H1 (cell line): ENCODE measurements around the gene RIMS1. TPM values are rescaled to one million over a fixed set of nuclear protein-coding genes. Genes with fewer than 3 reads are reported as not detected.

Experiments used
- CTCF ChIA-PET: fragments of 300-600 bp; sonication (Branson Sonifier 250); formaldehyde crosslinking; loops from one replicate; lab custom pipeline; 2021; ENCODE audit not compliant: partially characterized antibody; lab: Charles Lee
- POLR2A ChIA-PET: fragments of 300-600 bp; sonication (Branson Sonifier 250); formaldehyde crosslinking; loops from one replicate; lab custom pipeline; 2021; ENCODE audit warnings: inconsistent platforms; ENCODE audit not compliant: partially characterized antibody; lab: Charles Lee
- DNase-seq, 2 experiments: peaks; one replicate each; pipeline versions ENCODE4 v3.0.0 to v3.0.0-alpha.2; 2010 to 2022; ENCODE audit warnings: low spot score in 2 of 2, low read depth in 1 of 2, mixed read lengths in 1 of 2
- FAIRE-seq: peaks from 2 replicates; lab custom pipeline; 2011; peaks lifted over from hg19 to GRCh38; lab: Jason Lieb, UNC
- H2AFZ ChIP-seq: 2 replicates; pipeline ENCODE4 v1.8.1; 2012; ENCODE audit warnings: low read length, inconsistent platforms
- H2AK5ac ChIP-seq: 2 replicates; pipeline ENCODE4 v1.6.1; 2013; ENCODE audit warnings: low read depth, low read length
- H2BK120ac ChIP-seq: replicated peaks from 2 replicates; pipeline ENCODE3; 2013; ENCODE audit warnings: low read depth, low read length, inconsistent platforms
- H2BK12ac ChIP-seq: 2 replicates; pipeline ENCODE4 v1.6.1; 2013; ENCODE audit warnings: low read depth, low read length
- H2BK15ac ChIP-seq: 2 replicates; pipeline ENCODE4 v1.6.1; 2013; ENCODE audit warnings: low read length
- H2BK20ac ChIP-seq: 2 replicates; pipeline ENCODE4 v1.6.1; 2013; ENCODE audit warnings: low read length
- H2BK5ac ChIP-seq: 2 replicates; pipeline ENCODE4 v1.6.1; 2013; ENCODE audit warnings: low read depth, low read length
- H3K14ac ChIP-seq: 2 replicates; pipeline ENCODE4 v1.6.1; 2013; ENCODE audit warnings: inconsistent platforms; ENCODE audit not compliant: insufficient read length
- H3K18ac ChIP-seq: 2 replicates; pipeline ENCODE4 v1.6.1; 2013; ENCODE audit warnings: low read length; ENCODE audit errors: extremely low read depth
- H3K23ac ChIP-seq: 2 replicates; pipeline ENCODE4 v1.6.1; 2013; ENCODE audit warnings: inconsistent platforms; ENCODE audit not compliant: insufficient read length
- H3K23me2 ChIP-seq: 2 replicates; pipeline ENCODE4 v1.6.1; 2013; ENCODE audit warnings: low read depth, low read length
- H3K27ac ChIP-seq: 2 replicates; pipeline ENCODE4 v1.6.1; 2011; ENCODE audit warnings: low read depth, low read length, inconsistent platforms
- H3K27me3 ChIP-seq, 4 experiments: replicated peaks in 1 of 4; 1 replicate in 1 of 4; 2 replicates in 3 of 4; pipeline versions ENCODE4 v1.6.1 to v1.8.1; 2011 to 2013; ENCODE audit warnings: low read length in 3 of 4, mild to moderate bottlenecking in 3 of 4, inconsistent platforms in 2 of 4, mixed read lengths in 2 of 4, moderate library complexity in 1 of 4; ENCODE audit not compliant: control insufficient read depth in 3 of 4, insufficient read depth in 3 of 4; ENCODE audit errors: extremely low read depth in 1 of 4
- H3K36me3 ChIP-seq, 4 experiments: 2 replicates each; pipeline versions ENCODE4 v1.6.1 to v1.8.1; 2011 to 2013; ENCODE audit warnings: mild to moderate bottlenecking in 4 of 4, low read length in 3 of 4, moderate library complexity in 2 of 4, control low read depth in 1 of 4, inconsistent platforms in 1 of 4; ENCODE audit not compliant: insufficient read depth in 4 of 4, control insufficient read depth in 2 of 4
- H3K4ac ChIP-seq: replicated peaks from 2 replicates; pipeline ENCODE3; 2013; ENCODE audit warnings: low read length, low read depth, mixed read lengths, inconsistent platforms; ENCODE audit not compliant: insufficient read length
- H3K4me1 ChIP-seq, 4 experiments: replicated peaks in 1 of 4; 1 replicate in 1 of 4; 2 replicates in 3 of 4; pipeline versions ENCODE4 v1.6.1 to v1.8.1; 2011 to 2013; ENCODE audit warnings: low read length in 3 of 4, inconsistent platforms in 2 of 4, mixed read lengths in 1 of 4; ENCODE audit not compliant: insufficient read depth in 4 of 4, control insufficient read depth in 3 of 4
- H3K4me2 ChIP-seq, 2 experiments: 2 replicates each; pipeline versions ENCODE4 v1.6.1 to v1.8.1; 2011 to 2013; ENCODE audit warnings: low read depth in 2 of 2, low read length in 2 of 2, control low read depth in 1 of 2, inconsistent platforms in 1 of 2, mild to moderate bottlenecking in 1 of 2; ENCODE audit not compliant: insufficient read depth in 1 of 2
- H3K4me3 ChIP-seq, 4 experiments: fragments of 200-600, 300-600 bp in 1 of 4; sonication (generic), shearing (Covaris generic), sonication (Bioruptor Twin) in 1 of 4; 2 replicates each; pipeline versions ENCODE4 v1.5.1 to v1.8.1; 2011 to 2016; ENCODE audit warnings: low read length in 4 of 4, low read depth in 3 of 4, control low read depth in 2 of 4, inconsistent platforms in 2 of 4, mild to moderate bottlenecking in 2 of 4, mixed read lengths in 1 of 4, moderate library complexity in 1 of 4; ENCODE audit not compliant: insufficient read depth in 2 of 4; ENCODE audit errors: extremely low read depth in 1 of 4
- H3K56ac ChIP-seq: replicated peaks from 2 replicates; pipeline ENCODE3; 2013; ENCODE audit warnings: low read depth, mild to moderate bottlenecking, mixed read lengths, low read length, inconsistent platforms; ENCODE audit not compliant: insufficient read length
- H3K79me1 ChIP-seq: 2 replicates; pipeline ENCODE4 v1.6.1; 2013; ENCODE audit warnings: low read depth, low read length, control low read depth
- H3K79me2 ChIP-seq, 2 experiments: 2 replicates each; pipeline versions ENCODE4 v1.6.1 to v1.8.1; 2012 to 2013; ENCODE audit warnings: low read length in 2 of 2, mild to moderate bottlenecking in 2 of 2, inconsistent platforms in 1 of 2; ENCODE audit not compliant: insufficient read depth in 2 of 2, control insufficient read depth in 1 of 2
- H3K9ac ChIP-seq, 4 experiments: replicated peaks in 1 of 4; 1 replicate in 1 of 4; 2 replicates in 3 of 4; pipeline versions ENCODE4 v1.6.1 to v1.8.1; 2011 to 2013; ENCODE audit warnings: low read depth in 3 of 4, low read length in 3 of 4, control low read depth in 2 of 4, mild to moderate bottlenecking in 2 of 4, moderate library complexity in 2 of 4, inconsistent platforms in 1 of 4; ENCODE audit errors: extremely low read depth in 1 of 4
- H3K9me3 ChIP-seq, 2 experiments: 2 replicates each; pipeline versions ENCODE4 v1.6.1 to v1.8.1; 2012 to 2013; ENCODE audit warnings: mild to moderate bottlenecking in 2 of 2, moderate library complexity in 2 of 2, control low read depth in 1 of 2, inconsistent platforms in 1 of 2, low read depth in 1 of 2, low read length in 1 of 2, mixed read lengths in 1 of 2; ENCODE audit not compliant: insufficient read depth in 2 of 2
- H4K20me1 ChIP-seq, 2 experiments: replicated peaks in 1 of 2; 2 replicates each; pipeline versions ENCODE3 to v1.8.1; 2011 to 2013; ENCODE audit warnings: inconsistent platforms in 2 of 2, low read length in 2 of 2, mild to moderate bottlenecking in 1 of 2; ENCODE audit not compliant: insufficient read depth in 2 of 2, control insufficient read depth in 1 of 2
- H4K5ac ChIP-seq: 2 replicates; pipeline ENCODE4 v1.6.1; 2013; ENCODE audit warnings: low read length, low read depth, mixed read lengths, inconsistent platforms; ENCODE audit not compliant: insufficient read length
- H4K8ac ChIP-seq: 2 replicates; pipeline ENCODE4 v1.8.0; 2013; ENCODE audit warnings: mild to moderate bottlenecking, moderate library complexity, low read length, inconsistent platforms; ENCODE audit not compliant: insufficient read depth; ENCODE audit errors: extremely low read depth
- H4K91ac ChIP-seq: replicated peaks from 2 replicates; pipeline ENCODE3; 2013; ENCODE audit warnings: low read length, mixed read lengths, inconsistent platforms; ENCODE audit not compliant: insufficient read length
- ASH2L ChIP-seq: fragments of 200-600, 300-600 bp; sonication (generic); IDR thresholded peaks from one replicate; pipeline ENCODE4 v1.7.1; 2017; ENCODE audit warnings: low read length
- BACH1 ChIP-seq: IDR thresholded peaks from 2 replicates; pipeline ENCODE4 v1.6.1; 2012; ENCODE audit warnings: low read length, improper control_type of control experiment
- BCL11A ChIP-seq, 2 experiments: IDR thresholded peaks; one replicate each; pipeline ENCODE4 v1.6.1; 2011; ENCODE audit warnings: low read depth in 2 of 2, low read length in 2 of 2, mild to moderate bottlenecking in 2 of 2
- CHD1 ChIP-seq: IDR thresholded peaks from 2 replicates; pipeline ENCODE4 v1.6.1; 2012; ENCODE audit warnings: low read depth, low read length, improper control_type of control experiment
- EGR1 ChIP-seq: IDR thresholded peaks from 2 replicates; pipeline ENCODE4 v1.6.1; 2011; ENCODE audit warnings: low read depth, low read length, borderline replicate concordance
- EZH2 ChIP-seq: fragments of 200-600 bp; sonication (generic); IDR thresholded peaks from 2 replicates; pipeline ENCODE4 v1.7.1; 2012; ENCODE audit warnings: low read depth, mild to moderate bottlenecking, moderate library complexity, low read length, inconsistent platforms; ENCODE audit not compliant: severe bottlenecking
- KDM1A ChIP-seq: fragments of 200-600, 300-600 bp; sonication (generic); IDR thresholded peaks from 2 replicates; pipeline ENCODE4 v1.7.1; 2016; ENCODE audit warnings: mild to moderate bottlenecking, low read length, borderline replicate concordance
- PHF8 ChIP-seq: fragments of 200-600 bp; sonication (generic); conservative IDR thresholded peaks from 2 replicates; pipeline ENCODE4 v1.7.1; 2012; ENCODE audit warnings: low read depth, mild to moderate bottlenecking, inconsistent platforms, low read length, moderate library complexity
- POU5F1 ChIP-seq: IDR thresholded peaks from 2 replicates; pipeline ENCODE4 v1.6.1; 2011; ENCODE audit warnings: low read depth, mild to moderate bottlenecking, low read length, moderate library complexity
- RNF2 ChIP-seq: fragments of 200-900, 300-1000 bp; sonication (generic); IDR thresholded peaks from 2 replicates; pipeline ENCODE4 v1.7.1; 2016; ENCODE audit warnings: borderline replicate concordance, low read depth, mild to moderate bottlenecking, antibody characterized with exemption, low read length; ENCODE audit not compliant: poor library complexity, severe bottlenecking; ENCODE audit errors: missing control alignments
- SIN3A ChIP-seq, 2 experiments: IDR thresholded peaks in 1 of 2; conservative IDR thresholded peaks in 1 of 2; 2 replicates each; pipeline ENCODE4 v1.6.1; 2011 to 2012; ENCODE audit warnings: low read length in 2 of 2, improper control_type of control experiment in 1 of 2, low read depth in 1 of 2, mild to moderate bottlenecking in 1 of 2
- SRF ChIP-seq: IDR thresholded peaks from 2 replicates; pipeline ENCODE4 v1.6.1; 2011; ENCODE audit warnings: mild to moderate bottlenecking, low read depth, low read length, moderate library complexity
- USF2 ChIP-seq: IDR thresholded peaks from 2 replicates; pipeline ENCODE4 v1.6.1; 2011; ENCODE audit warnings: low read length, improper control_type of control experiment
- WGBS, 2 experiments: shearing (Covaris generic) in 1 of 2; methylation state at CpG; one replicate each; pipeline versions ENCODE4 v1.1.6 to v1.1.7; 2013 to 2015; ENCODE audit warnings: low lambda C conversion rate in 2 of 2, mixed read lengths in 2 of 2, inconsistent platforms in 1 of 2, low coverage in 1 of 2, missing lambda C conversion rate in 1 of 2; ENCODE audit not compliant: insufficient replicate concordance in 2 of 2, insufficient coverage in 1 of 2, insufficient read length in 1 of 2; ENCODE audit errors: extremely low coverage in 1 of 2, missing lambda C conversion rate in 1 of 2; 5-methylcytosine and 5-hydroxymethylcytosine counted together
- polyA plus RNA-seq, 7 experiments: library from polyadenylated mRNA; depleted of rRNA in 3 of 7; stranded (reverse) in 5 of 7; unstranded in 2 of 7; fragments of >200 nt in 5 of 7; fragments of 200-250 nt in 2 of 7; gene quantifications; 1 replicate in 5 of 7; 2 replicates in 1 of 7; 4 replicates in 1 of 7; pipeline versions ENCODE4 v1.2.1 to v1.2.3, GENCODE V29; 2011 to 2013; ENCODE audit warnings: missing spikeins in 2 of 7, mixed read lengths in 2 of 7
- total RNA-seq: library from RNA; stranded (reverse); fragmentation: NEBNext Ultra II Directional; extraction: Animal tissue kit (Norgen Biotek cat#: 25700); gene quantifications from 2 replicates; pipeline ENCODE4 v1.2.1, GENCODE V29; 2021

The RIMS1 gene
- total and polyA plus RNA-seq, 2 of the 8 experiments (the other 6 are each of a cell fraction or from before 2014, with no cell fraction given), result 0.63 to 2.3 TPM

GRCh38 chr6:72419966-72420365 is 533.6 kb downstream of the RIMS1 start:
- Histone ChIP-seq H3K4me2 (no peak overlapping the region), H3K79me1 (no peaks in the 10 kb centered on the region), H4K8ac (no peak overlapping the region), H2BK120ac (no peak overlapping the region), H3K4ac (no peak overlapping the region), H3K4me1 (peaks cover 0 to 2% (median 0%) of the 10 kb centered on the region in 4 experiments; a peak in 2 of 7 replicates), H3K23me2 (no peaks in the 10 kb centered on the region), H3K36me3 (no peaks in the 10 kb centered on the region), H2BK12ac (no peak overlapping the region), H2BK15ac (no peak overlapping the region), H2BK5ac (no peak overlapping the region), H3K27ac (no peak overlapping the region), H3K9me3 (no peaks in the 10 kb centered on the region), H3K14ac (no peak overlapping the region), H3K79me2 (no peaks in the 10 kb centered on the region), H3K4me3 (no peak overlapping the region), H4K5ac (no peak overlapping the region), H2AFZ (no peak overlapping the region), H4K91ac (no peak overlapping the region), H3K23ac (no peak overlapping the region), H3K18ac (no peak overlapping the region), H2BK20ac (no peak overlapping the region), H3K27me3 (no peaks in the 10 kb centered on the region), H3K56ac (no peak overlapping the region), H4K20me1 (no peaks in the 10 kb centered on the region), H3K9ac (no peak overlapping the region), H2AK5ac (no peak overlapping the region)
- WGBS, 2 experiments, result 91% methylated on average over 2 of the region's 2 CpGs; no CpG with 5 or more reads in 1 of the 2 experiments
- FAIRE-seq, result no peak
- POLR2A ChIA-PET, result no interaction called here
- CTCF ChIA-PET, result interaction anchor here (1.4 to 13.2 kb wide), 4 partner anchors 8 to 196 kb away, joined by 4 to 158 read pairs (median 36); no protein-coding TSS in a partner anchor
- no peak for DNase-seq
- TF ChIP-seq EZH2 (no peak), USF2 (no peak), POU5F1 (no peak), PHF8 (no peak), RNF2 (no peak), EGR1 (no peak), CHD1 (no peak), BCL11A (IDR thresholded peaks at IDR 0.05; ENCODE audit: low read depth in 2 of 2, low read length in 2 of 2) (no peak), SRF (no peak), BACH1 (no peak), KDM1A (no peak), SIN3A (conservative IDR thresholded peaks at IDR 0.05 in 1 of 2, IDR thresholded peaks at IDR 0.05 in 1 of 2; ENCODE audit: low read depth in 1 of 2, low read length in 2 of 2) (no peak), ASH2L (no peak)
